HG03575 (cell line): ENCODE measurements around the gene IGF1R.

Experiments used
- ATAC-seq: cut with Tn5 transposase; IDR thresholded peaks from one replicate; pipeline ENCODE4 v1.9.1; 2021; ENCODE audit not compliant: unreplicated experiment, insufficient number of reproducible peaks, low FRiP score; ENCODE audit errors: extremely low read depth

Gene IGF1R

DNA sequence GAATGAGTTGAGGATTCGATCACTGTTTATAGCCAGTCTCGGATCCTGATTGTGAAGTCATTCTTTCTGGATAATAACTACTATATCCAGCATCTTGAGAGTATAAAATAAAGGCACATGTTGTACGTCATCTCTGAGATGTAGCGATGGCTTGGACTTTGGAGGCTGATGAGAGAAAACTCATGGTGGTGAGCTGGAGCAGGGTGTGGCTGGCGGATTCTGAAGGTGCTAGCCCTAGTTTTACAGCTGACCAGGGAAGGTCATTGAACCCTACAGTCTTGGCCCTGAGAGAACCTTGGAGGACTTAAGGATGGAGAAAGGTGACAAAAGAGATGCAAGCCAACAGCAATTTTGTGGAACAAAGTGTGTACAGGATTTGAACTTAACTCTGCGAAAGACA lies 153.8 kb downstream of the IGF1R start:
- no peak for ATAC-seq

DNA sequence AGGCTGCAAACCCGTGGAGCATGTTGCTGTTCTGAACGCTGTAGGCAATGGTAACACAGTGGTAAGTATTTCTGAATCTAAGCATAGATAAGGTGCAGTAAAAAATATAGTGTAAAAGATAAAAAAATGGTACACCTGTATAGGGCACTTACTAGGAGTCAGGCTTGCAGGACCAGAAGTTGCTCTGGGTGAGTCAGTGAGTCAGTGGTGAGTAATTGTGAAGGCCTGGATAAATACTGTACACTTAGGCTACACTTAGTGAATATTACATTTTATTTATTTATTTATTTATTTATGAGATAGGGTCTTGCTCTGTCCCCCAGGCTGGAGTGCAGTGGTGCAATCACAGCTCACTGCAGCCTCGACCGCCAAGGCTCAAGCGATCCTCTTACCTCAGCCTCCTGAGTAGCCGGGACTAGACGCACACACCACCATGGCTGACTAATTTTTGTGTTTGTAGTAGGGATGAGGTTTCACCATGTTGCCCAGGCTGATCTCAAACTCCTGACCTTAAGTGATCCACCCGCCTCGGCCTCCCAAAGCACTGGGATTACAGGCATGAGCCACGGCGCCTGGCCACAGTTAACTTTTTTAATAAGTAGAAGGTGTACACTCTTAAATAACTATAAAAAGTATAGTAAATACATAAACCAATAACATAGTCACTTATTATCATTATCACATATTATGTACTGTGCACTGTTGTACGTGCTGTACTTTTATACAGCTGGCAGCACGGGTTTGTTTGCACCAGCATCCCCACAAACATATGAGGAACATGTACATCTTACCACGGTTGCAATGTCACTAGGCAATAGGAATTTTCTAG lies 155.1 kb downstream of the IGF1R start:
- no peak for ATAC-seq

DNA sequence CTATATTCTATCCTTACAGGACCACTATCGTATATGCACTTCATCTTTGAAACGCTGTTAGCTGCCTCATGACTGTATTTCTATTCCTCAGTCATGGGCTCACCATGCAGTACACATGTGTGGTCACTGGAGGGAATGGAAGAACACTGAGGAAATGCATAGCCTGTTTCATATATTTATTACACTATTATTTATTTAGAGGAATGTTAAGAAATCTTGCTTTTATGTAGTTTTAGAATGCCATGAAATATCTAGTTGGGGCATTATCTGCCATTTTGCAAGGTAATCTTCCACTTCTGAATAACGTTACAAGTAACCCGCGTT lies 155.7 kb downstream of the IGF1R start:
- ATAC-seq: no peak

DNA sequence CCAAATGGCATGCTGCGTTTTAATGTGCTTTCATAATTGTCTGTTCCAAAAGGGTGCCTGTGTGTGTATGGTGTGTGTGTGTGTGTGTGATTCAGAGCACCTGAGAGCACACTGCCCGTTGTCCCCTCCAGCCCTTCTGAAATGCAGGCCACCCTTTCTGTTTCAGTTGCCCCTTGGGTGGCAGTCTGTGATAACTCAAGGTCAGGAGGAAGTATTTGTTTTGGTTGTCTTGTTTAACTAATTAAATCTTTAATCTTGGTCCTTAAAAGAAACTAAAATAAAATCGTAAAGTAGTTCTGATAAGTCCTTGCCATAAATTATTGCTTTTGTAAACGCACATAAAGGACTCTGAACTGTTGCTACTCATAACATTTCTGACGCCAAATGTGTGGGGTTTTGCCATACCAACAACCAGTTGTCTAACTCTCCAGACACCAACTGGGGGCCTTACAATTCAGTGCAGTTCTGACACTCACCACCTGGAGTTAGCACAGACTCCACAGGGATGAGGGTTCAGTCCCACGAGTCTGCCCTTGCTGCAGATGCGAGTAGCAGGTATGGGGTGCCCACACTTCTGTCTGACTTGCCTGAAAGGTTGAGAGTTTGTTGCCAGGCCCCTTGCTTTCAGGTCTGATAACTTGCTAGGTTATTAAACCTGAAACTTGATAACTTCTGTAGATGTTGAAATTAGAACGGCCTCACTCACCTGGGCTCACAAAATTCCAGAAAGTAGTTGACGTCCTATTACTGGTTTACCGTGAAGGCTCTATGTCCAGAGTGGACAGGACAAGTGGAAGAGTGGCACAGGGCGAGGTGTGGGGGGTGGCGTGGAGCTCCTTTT lies 157.3 kb downstream of the IGF1R start:
- ATAC-seq: no peak

DNA sequence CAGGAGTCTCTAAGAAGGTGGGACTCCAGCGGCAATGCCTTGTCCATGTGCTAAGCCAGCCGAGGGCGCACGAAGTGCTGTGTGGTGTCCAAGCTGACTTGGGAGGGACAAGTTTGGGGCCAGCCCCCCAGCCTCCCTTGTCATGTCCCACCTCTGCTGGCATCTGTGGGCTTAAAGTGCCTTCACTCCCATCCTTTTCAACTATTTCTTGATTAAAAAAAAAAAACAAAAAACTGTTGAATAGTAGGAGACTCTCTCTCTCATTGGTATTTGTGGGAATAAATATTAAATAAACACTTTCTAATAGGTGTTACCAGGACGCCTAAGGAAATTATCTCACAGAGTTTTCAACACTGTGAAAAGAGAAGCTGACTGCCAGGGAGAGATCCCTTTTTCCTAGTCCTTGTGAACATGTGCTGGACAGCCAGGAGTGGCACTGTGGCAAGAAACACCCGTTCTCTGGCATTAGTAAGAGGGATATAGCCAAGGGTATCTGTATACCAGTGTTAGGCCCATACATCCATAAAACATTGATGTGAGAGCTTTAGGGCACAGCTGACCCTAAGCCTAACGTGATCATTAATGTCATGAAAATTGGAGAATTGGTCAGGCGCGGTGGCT lies 158.0 kb downstream of the IGF1R start:
- ATAC-seq: no peak

DNA sequence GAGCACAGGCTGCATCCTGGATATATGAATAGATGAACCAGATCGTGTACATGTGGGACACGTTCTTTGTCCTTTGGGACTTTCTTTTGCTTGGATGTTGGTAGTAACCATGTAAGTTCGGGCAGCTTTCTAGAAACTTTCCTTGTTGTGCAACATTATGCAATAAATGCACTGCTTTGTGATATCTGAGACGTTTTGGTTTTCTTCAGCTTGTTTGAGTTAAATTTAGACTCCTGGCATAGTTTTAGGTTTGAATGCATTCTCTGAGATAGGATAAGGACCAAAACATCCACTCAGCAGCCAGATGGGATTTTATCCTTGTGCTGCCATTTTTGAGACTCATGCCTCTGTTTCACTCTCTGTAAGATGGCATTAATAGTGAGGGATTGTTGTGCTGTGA lies 158.9 kb downstream of the IGF1R start:
- ATAC-seq: no peak

DNA sequence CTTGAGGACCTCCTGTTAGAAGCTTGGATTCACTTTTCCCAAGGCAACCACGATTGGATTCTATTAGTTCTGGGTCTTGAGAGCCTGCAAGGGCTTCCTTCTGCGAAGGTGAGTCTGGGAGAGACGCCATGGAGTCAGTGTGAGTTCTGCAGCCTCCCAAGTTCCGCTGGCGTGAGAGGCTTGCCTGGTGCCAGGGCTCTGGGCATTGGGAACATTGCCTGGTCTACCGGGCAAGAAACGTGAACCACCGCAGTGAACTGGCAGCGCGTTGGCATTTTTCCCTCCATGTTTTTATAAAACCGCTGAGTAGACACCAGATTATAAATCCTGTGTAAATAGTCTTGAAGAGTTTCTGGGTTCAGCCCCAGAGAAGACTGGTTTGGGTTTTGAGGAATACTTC lies 160.9 kb downstream of the IGF1R start:
- no peak for ATAC-seq

DNA sequence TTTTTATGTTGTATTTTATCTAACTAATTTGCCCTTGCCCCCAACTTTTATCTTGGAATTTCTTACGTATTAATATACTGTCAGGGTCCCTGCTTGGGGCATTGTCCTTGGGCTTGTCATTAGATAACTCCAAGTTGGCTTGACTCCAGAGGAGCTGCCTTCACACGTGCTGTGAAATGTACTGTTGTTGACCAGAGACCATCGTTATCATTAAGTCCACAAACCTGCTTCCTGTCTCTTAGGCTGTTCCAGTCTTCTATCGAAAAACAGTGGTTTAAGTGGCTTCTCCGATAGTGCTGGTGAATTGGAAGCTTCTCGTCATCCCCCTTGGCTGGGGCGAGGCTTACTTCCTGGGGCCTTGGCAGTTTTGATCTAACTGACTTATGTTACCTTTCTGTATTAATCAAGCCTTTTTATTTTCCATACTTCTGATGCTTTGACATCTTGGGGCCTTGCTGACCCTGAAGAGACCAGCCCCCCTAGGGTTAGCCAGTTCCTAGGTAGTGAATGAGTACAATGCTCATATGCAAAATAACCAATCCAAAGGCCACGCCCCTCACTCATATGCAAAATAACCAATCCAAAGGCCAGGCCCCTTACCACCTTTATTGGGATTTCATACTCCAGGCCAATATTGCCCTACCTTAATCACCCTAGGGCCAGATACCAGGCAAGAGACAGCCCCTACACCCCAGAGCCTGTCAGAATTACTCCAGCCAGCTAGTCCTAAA lies 164.5 kb downstream of the IGF1R start:
- ATAC-seq: no peak

DNA sequence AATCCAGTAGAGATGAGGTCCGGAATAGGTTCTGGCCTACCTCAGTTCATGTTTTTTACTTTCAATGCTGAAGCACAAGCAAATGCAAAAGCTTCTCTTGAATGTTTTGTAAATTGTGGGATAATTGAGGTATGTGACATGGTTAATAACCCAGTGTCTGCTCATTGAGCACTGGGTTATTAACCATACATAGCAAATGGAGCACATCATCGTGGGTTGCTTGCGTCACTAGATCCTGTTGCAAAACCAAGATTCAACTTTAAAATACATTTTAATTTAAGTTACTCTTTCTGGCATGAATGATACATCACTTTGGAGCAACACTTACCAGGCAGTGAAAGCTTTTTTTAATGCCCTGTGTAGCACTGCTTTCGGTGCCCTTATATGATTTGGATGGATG lies 165.6 kb downstream of the IGF1R start:
- no peak for ATAC-seq

DNA sequence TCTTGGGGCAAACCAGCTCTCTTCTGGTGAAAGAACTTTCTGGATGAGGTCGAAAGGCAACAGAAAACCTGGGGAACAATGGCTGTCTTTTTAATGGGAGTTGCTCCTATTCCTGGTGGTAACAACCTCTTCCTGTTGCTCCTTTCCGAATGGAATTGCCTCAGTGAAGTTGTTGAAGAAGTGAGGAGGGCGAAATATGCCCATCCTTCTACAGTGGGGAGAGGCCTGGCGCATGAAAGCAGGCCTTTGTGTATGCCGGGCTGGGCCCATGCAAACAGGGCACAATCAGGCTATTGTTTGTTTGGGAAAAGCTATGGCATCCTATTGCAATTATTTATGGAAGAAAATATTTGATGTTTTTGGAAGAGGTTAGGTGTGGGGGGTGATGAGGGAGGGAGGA lies 166.9 kb downstream of the IGF1R start:
- no peak for ATAC-seq

DNA sequence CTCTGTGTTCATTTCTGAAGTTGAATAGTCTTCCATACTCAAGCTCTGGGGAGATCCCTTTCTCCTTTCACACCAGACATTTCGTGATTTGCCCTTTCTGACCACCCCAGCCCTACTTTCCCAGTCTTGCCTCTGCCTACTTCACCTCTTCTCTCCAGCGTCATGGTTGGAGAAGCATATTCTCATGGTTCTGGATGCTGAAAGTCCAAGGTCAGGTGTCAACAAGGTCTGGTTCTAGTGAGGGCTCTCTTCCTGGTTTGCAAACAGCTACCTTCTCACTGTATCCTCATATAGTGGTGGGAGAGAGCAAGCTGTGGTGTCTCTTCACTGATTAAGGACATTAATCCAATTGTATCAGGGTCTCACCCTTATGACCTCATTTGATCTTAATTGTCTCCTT lies 169.4 kb downstream of the IGF1R start:
- no peak for ATAC-seq

DNA sequence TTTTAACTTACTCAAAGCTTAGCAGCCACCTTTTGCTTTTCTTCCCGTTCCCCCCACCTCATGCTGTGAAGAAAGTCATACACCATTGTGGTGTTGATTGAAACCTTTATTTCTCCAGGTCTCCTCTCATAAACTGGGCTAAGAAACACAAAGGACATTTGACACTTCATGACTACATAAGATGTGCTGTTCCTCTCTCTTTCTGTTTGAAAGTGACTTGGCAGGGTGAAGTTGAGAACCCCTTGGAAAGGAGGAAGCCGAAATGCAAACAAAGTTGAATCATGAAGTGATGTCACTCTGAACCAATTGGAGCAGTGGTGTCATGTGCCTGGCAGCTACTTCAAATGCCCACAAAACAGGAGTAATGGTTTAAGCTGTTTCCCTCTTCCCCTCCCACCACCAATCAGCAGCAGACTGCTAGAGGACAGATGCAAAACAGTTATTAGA lies 174.7 kb downstream of the IGF1R start:
- no peak for ATAC-seq

DNA sequence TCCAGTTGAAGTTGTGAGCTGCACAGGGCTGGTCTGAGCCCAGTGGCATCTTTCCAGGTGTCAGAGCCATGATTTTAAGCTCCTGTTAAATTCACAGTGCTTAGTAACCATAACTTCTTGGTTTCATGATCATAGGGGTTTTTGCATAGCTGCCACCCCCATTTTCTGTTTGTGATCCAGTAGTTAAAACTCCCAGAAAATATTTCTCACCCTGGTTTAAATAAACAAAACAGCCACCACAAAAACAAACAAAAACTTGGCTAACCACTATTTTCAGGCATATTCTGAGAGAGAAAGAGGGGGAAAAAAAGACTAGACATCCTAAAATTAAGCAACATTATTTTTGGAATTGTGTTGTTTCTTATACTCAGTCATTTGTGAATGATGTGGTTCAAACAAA lies 175.3 kb downstream of the IGF1R start:
- ATAC-seq: no peak

DNA sequence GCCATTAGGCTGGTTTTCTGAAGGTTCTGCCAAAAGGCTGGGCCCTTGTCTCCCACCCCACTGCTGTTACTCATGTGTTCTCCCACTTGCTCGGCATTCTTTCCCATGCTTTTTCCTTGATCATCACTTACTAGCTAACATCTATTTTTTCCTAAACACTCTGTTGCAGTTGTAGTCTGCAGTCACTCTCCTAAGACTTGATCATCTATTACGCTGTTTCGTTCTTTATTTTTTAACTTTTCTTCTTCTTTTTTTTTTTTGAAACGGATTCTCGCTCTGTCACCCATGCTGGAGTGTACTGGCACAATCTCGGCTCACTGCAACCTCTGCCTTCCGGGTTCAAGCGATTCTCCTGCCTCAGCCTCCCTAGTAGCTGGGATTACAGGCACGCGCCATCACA lies 176.3 kb downstream of the IGF1R start:
- ATAC-seq: no peak

DNA sequence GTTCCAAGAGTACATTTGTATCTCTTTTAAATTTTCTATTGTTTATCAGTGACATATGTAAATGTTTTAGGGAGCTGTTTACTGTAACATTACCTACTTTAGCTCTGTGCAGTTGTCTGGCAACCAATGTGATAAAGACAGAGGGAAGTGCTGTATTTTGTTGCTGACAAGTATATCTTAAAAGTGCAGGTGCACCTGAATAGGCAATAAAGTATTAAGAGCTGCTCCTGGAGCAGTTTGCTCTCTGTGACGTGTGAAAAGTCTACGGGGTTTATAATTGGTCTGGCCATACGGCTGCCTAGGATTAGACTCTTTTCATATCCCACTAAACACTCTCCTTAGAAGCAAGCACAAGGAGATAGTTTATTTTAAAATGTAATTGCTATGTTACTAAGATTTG lies 178.3 kb downstream of the IGF1R start:
- no peak for ATAC-seq

DNA sequence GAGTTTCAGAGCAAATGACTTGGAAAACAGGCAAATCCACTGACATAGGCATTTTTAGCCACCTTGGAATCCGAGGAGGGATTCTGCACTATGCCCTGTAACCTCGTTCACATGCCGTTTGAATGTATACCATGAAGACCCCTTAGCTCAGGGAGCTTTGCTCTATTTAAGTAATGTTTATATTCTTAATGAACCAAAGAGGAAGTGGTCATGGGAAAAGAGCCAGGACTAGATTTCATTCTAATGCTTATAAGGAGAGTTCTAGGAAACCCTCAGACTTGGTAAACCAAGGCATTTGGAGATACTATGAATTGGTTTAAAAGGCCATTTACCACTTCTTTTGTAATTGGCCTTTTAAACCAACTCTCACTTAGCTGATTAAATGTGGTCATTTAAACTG lies 178.9 kb downstream of the IGF1R start:
- no peak for ATAC-seq

DNA sequence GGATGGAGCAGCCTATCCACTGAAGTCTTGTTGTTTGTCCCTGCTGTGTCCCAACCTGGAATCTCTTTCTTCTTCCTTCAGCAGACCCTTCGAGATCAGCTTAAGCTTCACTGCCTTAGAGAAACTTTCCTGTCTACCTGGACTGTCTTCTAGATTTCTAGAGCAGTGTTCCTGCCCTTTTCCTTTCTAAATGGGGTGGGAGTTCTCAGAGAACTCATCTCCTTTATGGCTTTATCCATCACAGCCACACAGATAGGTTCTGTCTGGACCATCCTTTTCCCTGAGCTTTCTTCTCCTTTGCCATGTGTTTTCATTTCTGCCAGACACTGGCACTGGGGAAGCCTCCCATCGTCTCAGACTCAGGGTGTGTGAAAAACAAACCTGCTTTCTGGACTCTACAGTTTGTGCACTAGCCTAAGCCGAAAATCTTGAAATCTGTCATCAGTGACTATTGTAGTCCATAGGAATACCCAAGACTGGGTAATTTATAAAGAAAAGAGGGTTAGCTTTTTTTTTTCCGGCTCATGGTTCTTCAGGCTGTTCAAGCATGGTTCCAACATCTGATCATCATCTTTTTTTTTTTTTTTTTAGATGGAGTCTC lies 181.8 kb downstream of the IGF1R start:
- no peak for ATAC-seq

DNA sequence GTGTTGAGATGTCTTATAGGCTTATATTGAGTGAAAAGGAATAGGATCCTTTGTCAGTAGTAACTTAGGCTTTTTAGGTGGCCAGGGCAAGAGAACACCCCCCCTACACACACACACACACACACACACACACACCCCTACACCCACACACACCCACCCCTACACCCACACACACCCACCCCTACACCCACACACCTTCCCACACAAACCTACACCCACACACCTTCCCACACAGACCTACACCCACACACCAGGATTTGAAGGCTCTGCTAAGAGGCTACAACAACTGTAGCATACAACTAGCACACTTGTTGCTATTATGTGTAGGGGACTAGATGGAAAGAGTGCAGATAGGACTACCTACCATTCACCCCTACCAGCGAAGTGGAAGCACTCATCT lies 186.6 kb downstream of the IGF1R start:
- no peak for ATAC-seq

DNA sequence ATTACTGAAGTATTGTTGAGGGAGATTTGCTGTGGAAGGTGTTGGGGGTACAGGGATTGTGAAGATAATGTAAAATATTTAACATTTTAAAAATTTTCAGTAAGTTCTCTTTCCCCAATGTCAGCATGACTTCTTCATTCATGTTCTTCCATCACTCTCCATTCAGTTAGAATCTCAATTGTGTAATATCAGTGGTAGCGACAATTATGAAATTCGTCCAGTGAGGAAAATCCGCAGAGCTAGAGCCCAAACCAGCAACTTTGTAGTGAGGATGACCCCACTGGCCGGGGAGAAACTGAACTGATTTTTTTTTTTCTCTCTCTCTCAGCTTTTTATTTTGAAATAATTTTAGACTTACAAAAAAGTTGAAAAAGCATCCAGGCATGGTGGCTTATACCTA lies 187.5 kb downstream of the IGF1R start:
- ATAC-seq: no peak
